SH-SY5Y (cell line): Measurements from ENCODE around the gene HSPG2.

ENCODE experiments used
- GATA2 ChIP-seq: IDR thresholded peaks from 2 replicates; pipeline ENCODE4 v1.6.1; 2011; ENCODE audit warnings: mild to moderate bottlenecking, low read depth, low read length
- GATA3 ChIP-seq: IDR thresholded peaks from 2 replicates; pipeline ENCODE4 v1.6.1; 2011; ENCODE audit warnings: low read depth, mild to moderate bottlenecking, low read length, moderate library complexity

GRCh38 chr1:21944733-21945073 lies 7.6 kb upstream of the HSPG2 start:
- TF ChIP-seq GATA2, result no peak
- no peak for TF ChIP-seq GATA3
